Natural killer cell (primary cell): ENCODE results near the gene NOS1AP. TPM values are rescaled to one million over a fixed set of nuclear protein-coding genes. Genes with fewer than 3 reads are reported as not detected.

Experiments used
- ATAC-seq, 3 donors: fragments of 150-1000 bp in 2 of 3; fragments of 200-7000 bp in 1 of 3; cut with Tn5 transposase; 1 replicate in 1 of 3; 2 replicates in 2 of 3; pipeline ENCODE4 v1.10.0; 2021; ENCODE audit warnings: mild to moderate bottlenecking in 2 of 3, moderate library complexity in 2 of 3
- DNase-seq, 2 donors: peaks; one replicate each; pipeline versions ENCODE4 v3.0.0 to v3.0.0-alpha.2; 2013 to 2021; ENCODE audit warnings: mixed read lengths in 1 of 2
- H3K27ac ChIP-seq: one replicate; pipeline ENCODE4 v1.5.1; 2013; ENCODE audit warnings: mild to moderate bottlenecking, low read length
- H3K27me3 ChIP-seq: one replicate; pipeline ENCODE4 v1.6.1; 2013; ENCODE audit warnings: low read length; ENCODE audit not compliant: control insufficient read depth, insufficient read depth
- H3K36me3 ChIP-seq: one replicate; pipeline ENCODE4 v1.6.1; 2013; ENCODE audit warnings: low read length; ENCODE audit not compliant: control insufficient read depth, insufficient read depth
- H3K4me1 ChIP-seq: one replicate; pipeline ENCODE4 v1.6.1; 2013; ENCODE audit warnings: low read length; ENCODE audit not compliant: control insufficient read depth, insufficient read depth
- H3K4me3 ChIP-seq: one replicate; pipeline ENCODE4 v1.5.1; 2013; ENCODE audit warnings: low read length
- H3K9me3 ChIP-seq: one replicate; pipeline ENCODE4 v1.6.1; 2013; ENCODE audit warnings: low read length; ENCODE audit not compliant: control insufficient read depth, insufficient read depth
- H3K27ac Mint-ChIP-seq, 2 donors: one replicate each; pipeline ENCODE4 v1.8.0; 2022; ENCODE audit warnings: mild to moderate bottlenecking in 2 of 2, mixed read lengths in 2 of 2, moderate library complexity in 1 of 2
- H3K27me3 Mint-ChIP-seq, 2 donors: one replicate each; pipeline ENCODE4 v1.8.0; 2022; ENCODE audit warnings: low read depth in 2 of 2, mixed read lengths in 2 of 2
- H3K36me3 Mint-ChIP-seq: one replicate; pipeline ENCODE4 v1.8.0; 2022; ENCODE audit warnings: mixed read lengths
- H3K4me1 Mint-ChIP-seq, 2 donors: one replicate each; pipeline ENCODE4 v1.8.0; 2022; ENCODE audit warnings: mixed read lengths in 2 of 2
- H3K4me3 Mint-ChIP-seq: one replicate; pipeline ENCODE4 v1.8.0; 2022; ENCODE audit warnings: mild to moderate bottlenecking, moderate library complexity, mixed read lengths
- H3K9me3 Mint-ChIP-seq, 2 donors: one replicate each; pipeline ENCODE4 v1.8.0; 2022; ENCODE audit warnings: mixed read lengths in 2 of 2
- CTCF ChIP-seq: fragments of 200-600 bp; IDR thresholded peaks from one replicate; pipeline ENCODE4 v1.8.0; 2022; ENCODE audit warnings: antibody characterized with exemption
- WGBS: methylation state at CpG from one replicate; pipeline ENCODE4 v1.1.7; 2013; ENCODE audit warnings: missing lambda C conversion rate; ENCODE audit not compliant: insufficient coverage; 5-methylcytosine and 5-hydroxymethylcytosine counted together
- intact Hi-C: fragments of 100-400 bp; cut with micrococcal nuclease; formaldehyde crosslinking; loops from one replicate; pipeline ENCODE4 v1.14.2; 2022
- total RNA-seq, 4 donors: library from RNA; stranded (reverse); fragments of 120-200 nt in 1 of 4; gene quantifications; one replicate each; pipeline versions ENCODE4 v1.2.3 to v1.2.4, GENCODE V29; 2013 to 2022

The NOS1AP gene
- total RNA-seq, 3 donors from 2014 or later (not counting 1 experiment from before 2014, with no cell fraction given) = 0.09 to 0.20 TPM; not detected in 1

GRCh38 chr1:162022626-162023025, 46.9 kb upstream of the NOS1AP start:
- H3K27ac ChIP-seq = no peak overlapping the region
- no peak overlapping the region for H3K4me3 ChIP-seq
- TF ChIP-seq CTCF = no peak
- Mint-ChIP-seq H3K9me3 (no peaks in the 10 kb centered on the region), H3K4me1 (peaks cover 8 to 15% of the 10 kb centered on the region in 2 donors), H3K36me3 (no peaks in the 10 kb centered on the region), H3K27me3 (peaks cover 42 to 54% of the 10 kb centered on the region in 2 donors), H3K4me3 (peak overlapping the region; percentile 91), H3K27ac (no peak overlapping the region)
- DNase-seq = no peak
- H3K27me3 ChIP-seq = peaks cover 8% of the 10 kb centered on the region
- WGBS = 96% methylated on average over 9 of the region's 9 CpGs
- intact Hi-C loops = no loop called here
- no peaks in the 10 kb centered on the region for H3K36me3 ChIP-seq
- H3K9me3 ChIP-seq = no peaks in the 10 kb centered on the region
- ATAC-seq = no peak
- H3K4me1 ChIP-seq = peaks cover 12% of the 10 kb centered on the region

DNA sequence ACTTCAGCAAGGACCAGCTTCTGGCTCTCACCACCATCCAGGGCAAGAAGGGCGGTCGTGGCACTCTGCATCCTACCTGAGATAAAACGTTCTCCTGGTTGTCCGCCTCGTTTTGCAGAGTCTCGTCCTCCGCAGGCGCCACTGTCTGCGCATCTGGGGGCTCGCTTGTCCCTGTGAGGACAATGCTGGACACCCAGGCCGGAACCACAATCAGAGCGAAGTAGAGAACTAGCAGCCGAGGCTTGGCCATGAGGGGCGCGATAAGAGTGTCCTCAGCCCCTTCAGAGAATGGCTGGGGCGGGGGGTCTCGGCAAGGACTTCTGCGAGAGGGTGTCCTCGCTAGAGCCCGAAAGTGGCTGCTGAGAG, 46.3 kb upstream of the NOS1AP start:
- Mint-ChIP-seq H3K4me3 (peak overlapping the region; percentile 91), H3K27me3 (peaks cover 46 to 56% of the 10 kb centered on the region in 2 donors), H3K4me1 (peaks cover 8 to 15% of the 10 kb centered on the region in 2 donors), H3K36me3 (no peaks in the 10 kb centered on the region), H3K9me3 (no peaks in the 10 kb centered on the region), H3K27ac (no peak overlapping the region)
- WGBS = 52% methylated on average over 20 of the region's 20 CpGs
- Histone ChIP-seq H3K4me1 (peaks cover 12% of the 10 kb centered on the region), H3K27ac (no peak overlapping the region), H3K27me3 (peaks cover 12% of the 10 kb centered on the region), H3K9me3 (no peaks in the 10 kb centered on the region), H3K36me3 (no peaks in the 10 kb centered on the region), H3K4me3 (no peak overlapping the region)
- no peak for ATAC-seq
- DNase-seq = no peak
- no peak for TF ChIP-seq CTCF
- intact Hi-C loops = no loop called here

DNA sequence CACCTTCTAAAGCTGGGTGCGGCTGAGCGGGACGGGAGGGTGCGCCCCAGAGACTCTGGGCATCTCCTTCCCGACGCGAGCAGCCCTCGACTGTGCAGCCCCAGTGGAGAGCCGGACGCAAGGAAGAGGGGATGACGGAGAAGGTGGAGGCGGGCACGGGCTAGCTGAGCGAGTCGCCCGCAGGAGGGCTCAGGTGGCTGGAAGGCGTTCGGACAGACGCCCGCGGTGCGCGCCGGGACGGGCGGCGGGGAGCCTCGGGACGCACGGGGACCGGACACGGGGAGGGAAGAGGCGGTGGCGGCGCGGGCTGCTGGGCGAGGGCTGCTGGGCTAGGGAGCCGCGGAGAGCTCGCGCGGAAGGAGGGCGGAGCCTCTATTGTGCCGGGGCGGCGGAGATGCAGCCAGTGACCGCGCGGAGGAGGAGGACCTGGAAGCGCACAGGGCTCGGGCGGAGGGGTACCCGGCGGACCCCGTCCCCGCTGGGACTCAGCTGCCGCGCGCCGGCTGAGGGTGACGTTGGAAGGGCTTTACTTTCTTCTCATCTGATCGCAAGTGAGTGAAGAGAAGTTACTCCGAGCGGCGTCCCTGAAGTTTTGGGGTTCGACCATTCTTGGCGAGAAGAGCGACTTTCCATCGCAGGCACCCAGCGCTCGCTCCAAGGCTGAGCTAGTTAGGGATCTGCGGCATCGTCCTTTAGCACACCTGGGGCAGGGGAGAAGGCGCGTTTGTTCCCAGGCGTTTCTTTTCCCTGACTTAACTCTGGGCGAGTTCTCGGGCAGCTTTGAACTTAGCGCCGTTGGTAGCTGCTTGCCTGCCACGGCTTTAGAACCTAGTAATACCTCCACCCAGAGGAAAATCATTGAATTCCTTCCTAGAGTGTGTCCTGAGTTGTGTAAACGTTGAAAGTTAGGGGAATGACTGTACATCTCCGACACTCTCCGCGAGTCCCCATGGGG, 45.7 kb upstream of the NOS1AP start, which contains the start of gene OLFML2B:
Gene OLFML2B, minus strand, starts transcription at position 323 of the 955 bp plus-strand sequence. CDS start 439 bp downstream, outside the sequence.
- H3K4me3 Mint-ChIP-seq = peak within 1 kb of the TSS; percentile 91
- WGBS = 1% methylated on average over 83 of the region's 85 CpGs
- no peaks in the 10 kb centered on the region for H3K9me3 ChIP-seq
- H3K27me3 Mint-ChIP-seq = peaks cover 48 to 63% of the 10 kb centered on the region in 2 donors
- H3K36me3 ChIP-seq = no peaks in the 10 kb centered on the region
- no peaks in the 10 kb centered on the region for H3K9me3 Mint-ChIP-seq
- intact Hi-C loops = no loop called here
- ATAC-seq = peak; percentile 58 to 88 (median 73)
- H3K4me3 ChIP-seq = peak within 1 kb of the TSS; percentile 4
- H3K4me1 Mint-ChIP-seq = peaks cover 8 to 15% of the 10 kb centered on the region in 2 donors
- H3K27me3 ChIP-seq = peaks cover 12% of the 10 kb centered on the region
- H3K36me3 Mint-ChIP-seq = no peaks in the 10 kb centered on the region
- H3K4me1 ChIP-seq = peaks cover 12% of the 10 kb centered on the region
- DNase-seq = peak; percentile 20 to 54
- H3K27ac Mint-ChIP-seq = no peak within 1 kb of the TSS
- no peak for TF ChIP-seq CTCF
- H3K27ac ChIP-seq = no peak within 1 kb of the TSS
